ENCODE results near the gene GUK1. TPM values are rescaled to one million over a fixed set of nuclear protein-coding genes. Genes with fewer than 3 reads are reported as not detected.

Gene GUK1, protein sequence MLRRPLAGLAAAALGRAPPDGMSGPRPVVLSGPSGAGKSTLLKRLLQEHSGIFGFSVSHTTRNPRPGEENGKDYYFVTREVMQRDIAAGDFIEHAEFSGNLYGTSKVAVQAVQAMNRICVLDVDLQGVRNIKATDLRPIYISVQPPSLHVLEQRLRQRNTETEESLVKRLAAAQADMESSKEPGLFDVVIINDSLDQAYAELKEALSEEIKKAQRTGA
- 220 TPM for total RNA-seq
- long read RNA-seq, transcript GUK1-202 (7 exons, 940 nt), result minor isoform, 16 of 479 reads
- long read RNA-seq, transcript GUK1-201 (9 exons, 1,084 nt), result minor isoform, 76 of 479 reads
- long read RNA-seq, transcript GUK1-210 (8 exons, 990 nt), result major isoform, 191 of 479 reads
- long read RNA-seq, transcript GUK1-208 (7 exons, 842 nt), result minor isoform, 12 of 479 reads
- long read RNA-seq, partial matches to known transcripts, result 42 of 479 reads
- long read RNA-seq, other reads (novel, unspliced or antisense), result 123 of 479 reads

DNA sequence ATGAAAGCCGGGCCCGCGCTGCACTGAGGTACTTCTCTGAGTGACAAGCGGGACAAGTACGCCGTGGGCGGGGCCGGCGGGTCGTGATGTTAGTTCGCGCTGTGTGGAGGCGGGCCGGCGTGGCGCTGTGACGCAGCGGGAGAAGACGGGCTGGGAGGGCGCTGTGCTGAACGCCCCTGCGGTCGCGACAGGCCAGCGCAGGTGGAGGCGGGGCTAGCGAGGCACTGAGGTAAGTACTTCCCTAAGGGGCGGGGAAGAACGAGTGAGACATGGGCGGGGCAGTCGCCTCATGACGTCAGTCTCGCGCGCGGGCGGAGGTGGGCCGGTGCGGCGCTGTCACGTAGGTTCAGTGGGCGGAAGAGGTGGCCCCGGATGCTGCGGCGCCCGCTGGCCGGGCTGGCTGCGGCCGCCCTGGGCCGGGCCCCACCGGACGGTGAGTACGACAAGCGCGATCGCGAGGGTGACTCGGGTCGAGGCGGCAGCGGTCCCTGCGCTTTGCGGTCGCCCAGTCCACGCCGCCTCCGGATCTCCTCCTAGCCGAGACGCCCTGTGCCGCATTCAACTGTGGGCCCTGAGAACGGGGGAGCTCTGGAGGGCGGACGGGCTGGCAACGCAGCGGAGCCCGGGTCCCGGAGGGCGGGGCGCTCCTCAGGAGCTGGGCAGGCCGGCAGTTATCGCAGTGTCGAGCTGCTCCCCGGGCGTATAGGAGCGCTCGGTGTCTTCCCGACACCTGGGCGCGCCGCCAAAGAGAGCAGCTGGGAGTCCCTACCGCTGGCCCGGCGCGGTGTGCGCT lies at the start of gene GUK1:
TSS of gene GUK1 (plus strand) at position 349 of the 793 bp plus-strand sequence. CDS start at position 373, 24 bp downstream.
- DNase-seq (ENCODE audit: low spot score), result peak; percentile 100

DNA sequence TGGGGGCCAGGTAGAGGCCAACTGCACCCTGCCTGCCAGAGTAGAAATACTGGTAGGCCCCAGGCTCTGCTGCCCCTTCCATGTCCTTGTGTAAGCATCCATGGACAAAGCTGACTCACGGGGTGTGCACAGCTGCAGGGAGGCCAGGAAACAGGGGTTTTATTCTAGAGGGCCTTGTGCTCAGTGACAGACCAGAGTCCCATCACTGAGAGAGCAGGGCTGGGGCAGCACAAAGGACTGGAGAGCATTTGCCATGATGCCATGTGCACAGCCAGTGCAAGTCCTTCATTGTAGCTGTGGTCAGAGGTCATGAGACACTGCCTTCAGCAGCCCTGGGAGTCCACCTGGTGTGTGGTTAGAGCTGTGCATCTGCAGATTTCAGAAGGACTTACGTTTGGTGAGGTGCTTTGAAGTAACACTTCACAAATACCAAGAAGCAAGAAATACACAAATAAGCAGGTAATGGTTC lies 49.4 kb upstream of the GUK1 start:
- no peak for DNase-seq (ENCODE audit: low spot score)

DNA sequence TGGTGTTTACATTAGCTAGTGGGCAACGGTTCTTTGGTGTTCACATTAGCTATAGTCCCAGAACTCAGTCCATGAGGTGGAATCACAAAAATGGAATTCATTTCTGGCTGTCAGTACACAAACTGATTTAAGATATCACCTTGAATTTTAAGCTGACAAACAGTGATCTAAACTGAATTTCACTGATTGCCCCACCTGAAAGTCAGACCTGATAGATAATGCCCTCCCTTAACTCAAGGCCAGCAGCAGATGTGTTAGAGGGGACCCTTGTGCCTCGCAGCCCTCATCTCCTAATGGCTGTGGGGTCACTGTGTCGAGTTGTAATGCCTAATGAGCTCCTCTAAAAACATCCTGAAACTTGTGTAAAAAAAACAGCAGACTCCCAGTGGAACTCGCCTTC lies 49.0 kb upstream of the GUK1 start:
- no peak for DNase-seq (ENCODE audit: low spot score)

DNA sequence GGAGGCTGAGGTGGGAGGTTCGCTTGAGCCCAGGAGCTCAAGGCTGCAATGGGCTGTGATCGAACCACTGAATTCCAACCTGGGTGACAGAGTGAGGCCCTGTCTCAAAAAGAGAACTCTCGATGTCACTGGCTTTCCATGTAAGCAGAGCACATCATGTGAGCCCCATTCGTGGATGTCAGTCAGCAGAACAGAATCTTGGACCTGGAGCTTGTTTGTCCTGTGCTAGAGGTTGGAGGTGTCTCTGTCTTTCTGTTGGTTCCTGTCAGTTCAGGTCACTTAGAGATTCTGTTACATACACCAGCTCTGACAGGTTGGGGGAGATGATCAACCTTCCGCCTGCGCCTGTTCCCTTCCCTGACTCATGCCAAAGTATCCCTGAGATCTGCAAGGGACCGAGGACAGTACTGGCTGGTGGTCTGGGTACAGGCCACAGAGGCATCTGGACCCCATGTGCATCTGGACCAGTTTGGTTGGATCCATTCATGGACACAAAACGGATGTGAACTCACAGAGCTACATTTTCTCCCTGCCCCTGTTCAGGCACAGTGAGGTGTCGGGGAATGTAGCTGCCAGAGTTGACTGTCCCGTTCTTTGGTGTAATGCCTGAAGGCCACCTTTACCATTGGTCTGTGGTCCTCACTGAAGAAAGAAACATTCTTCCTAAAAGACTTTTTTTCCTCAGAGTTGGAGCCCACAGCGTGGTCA lies 47.6 kb upstream of the GUK1 start:
- DNase-seq (ENCODE audit: low spot score), result no peak

DNA sequence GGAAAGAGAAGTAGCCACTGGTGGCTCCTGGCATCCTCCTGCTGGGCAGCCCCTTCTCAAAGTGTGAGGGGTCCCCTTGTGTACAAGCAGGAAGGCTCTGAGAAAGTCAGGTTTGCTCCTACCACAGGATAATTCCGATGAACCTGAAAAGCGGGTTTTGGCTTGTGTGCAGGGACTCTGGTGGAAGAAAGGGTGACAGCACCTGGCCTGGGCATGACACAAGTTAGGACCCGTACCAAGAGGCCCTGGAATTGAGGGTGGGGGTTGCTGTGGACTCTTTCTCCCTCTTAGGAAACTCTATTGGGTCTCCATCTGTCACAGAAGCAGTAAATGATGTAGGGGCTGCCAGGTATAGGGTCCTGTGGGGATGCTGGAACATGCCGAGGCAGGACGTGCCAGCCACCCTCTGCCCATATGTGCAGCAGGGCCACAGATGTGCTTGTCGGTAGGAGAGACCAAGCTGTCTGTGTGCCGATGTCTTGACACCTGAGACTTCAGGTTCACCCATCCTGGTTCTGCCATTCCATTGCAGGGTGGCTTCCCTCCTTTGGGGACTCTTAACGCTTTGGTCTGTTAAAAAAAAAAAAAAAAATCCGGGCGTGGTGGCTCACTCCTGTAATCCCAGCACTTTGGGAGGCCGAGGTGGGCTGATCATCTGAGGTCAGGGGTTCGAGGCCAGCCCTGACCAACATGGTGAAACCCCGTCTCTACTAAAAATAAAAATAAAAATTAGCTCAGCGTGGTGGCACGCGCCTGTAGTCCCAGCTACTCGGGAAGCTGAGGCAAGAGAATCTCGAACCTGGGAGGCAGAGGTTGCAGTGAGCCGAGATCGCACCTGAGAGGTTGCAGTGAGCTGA lies 46.8 kb upstream of the GUK1 start:
- DNase-seq (ENCODE audit: low spot score), result no peak

DNA sequence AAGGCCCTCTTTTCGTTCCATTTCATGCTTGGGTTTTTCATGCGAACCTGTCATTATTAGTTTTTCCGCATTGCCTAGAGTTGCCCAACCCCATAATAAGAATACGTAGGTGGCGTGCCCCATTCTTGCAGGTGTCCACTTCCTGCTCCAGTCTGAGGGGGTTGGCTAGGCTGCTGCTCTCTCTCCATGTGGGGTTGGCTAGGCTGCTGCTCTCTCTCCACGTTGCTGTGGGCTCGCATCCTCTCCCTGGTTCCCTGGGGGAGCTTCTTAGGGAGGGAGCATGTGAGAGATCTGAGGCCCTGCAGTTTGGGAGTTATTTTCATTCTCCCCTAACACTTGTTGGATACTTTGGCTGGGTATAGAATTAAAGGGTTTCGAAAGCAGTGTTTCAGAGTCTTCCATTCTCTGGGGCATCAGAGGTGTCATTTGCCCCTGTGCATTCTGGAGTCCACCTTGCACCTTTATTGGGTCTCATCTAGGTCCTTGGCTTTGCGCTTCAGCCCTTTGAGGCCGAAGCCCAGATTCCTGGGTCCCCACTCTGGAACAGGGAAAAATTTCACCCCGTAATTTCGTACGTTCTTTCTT lies 45.6 kb upstream of the GUK1 start:
- DNase-seq (ENCODE audit: low spot score), result no peak

DNA sequence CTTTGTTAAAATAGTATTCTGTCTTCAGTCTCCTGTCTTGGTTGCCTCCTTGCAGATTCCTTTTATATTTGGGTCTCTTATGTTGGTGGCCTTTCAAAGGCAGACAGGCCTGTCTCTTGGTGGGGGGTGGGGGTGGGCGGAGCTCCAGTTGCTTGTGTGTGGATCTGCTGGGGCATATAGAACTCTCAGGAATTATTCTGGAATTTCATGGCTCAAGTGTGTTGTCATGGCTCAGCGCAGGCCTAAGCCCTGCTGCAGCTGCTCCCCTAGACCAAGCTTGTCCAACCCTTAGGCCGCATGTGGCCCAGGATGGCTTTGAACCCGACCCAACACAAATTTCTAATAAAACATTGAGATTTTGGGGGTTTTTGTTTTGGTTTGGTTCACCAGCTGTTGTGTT lies 44.9 kb upstream of the GUK1 start:
- no peak for DNase-seq (ENCODE audit: low spot score)

DNA sequence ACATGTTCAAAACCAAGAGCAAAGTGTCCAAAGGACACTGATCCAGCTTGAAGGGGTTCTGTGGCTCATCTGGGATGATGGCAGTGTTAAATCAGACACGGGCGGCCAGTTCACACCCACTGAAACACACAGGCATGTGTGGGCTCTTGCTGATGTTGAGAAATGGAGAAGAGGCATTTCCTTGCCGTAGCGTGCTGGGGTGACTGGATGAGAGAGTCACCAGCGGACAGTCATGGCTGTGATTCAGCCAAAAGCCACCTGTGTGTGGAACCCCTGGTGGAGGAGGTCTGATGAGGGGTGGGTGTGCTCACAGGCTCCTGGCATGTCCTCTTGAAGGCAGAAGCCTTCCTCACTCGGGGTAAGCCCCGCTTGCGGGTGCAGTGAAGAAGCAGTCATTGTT lies 44.1 kb upstream of the GUK1 start:
- no peak for DNase-seq (ENCODE audit: low spot score)

DNA sequence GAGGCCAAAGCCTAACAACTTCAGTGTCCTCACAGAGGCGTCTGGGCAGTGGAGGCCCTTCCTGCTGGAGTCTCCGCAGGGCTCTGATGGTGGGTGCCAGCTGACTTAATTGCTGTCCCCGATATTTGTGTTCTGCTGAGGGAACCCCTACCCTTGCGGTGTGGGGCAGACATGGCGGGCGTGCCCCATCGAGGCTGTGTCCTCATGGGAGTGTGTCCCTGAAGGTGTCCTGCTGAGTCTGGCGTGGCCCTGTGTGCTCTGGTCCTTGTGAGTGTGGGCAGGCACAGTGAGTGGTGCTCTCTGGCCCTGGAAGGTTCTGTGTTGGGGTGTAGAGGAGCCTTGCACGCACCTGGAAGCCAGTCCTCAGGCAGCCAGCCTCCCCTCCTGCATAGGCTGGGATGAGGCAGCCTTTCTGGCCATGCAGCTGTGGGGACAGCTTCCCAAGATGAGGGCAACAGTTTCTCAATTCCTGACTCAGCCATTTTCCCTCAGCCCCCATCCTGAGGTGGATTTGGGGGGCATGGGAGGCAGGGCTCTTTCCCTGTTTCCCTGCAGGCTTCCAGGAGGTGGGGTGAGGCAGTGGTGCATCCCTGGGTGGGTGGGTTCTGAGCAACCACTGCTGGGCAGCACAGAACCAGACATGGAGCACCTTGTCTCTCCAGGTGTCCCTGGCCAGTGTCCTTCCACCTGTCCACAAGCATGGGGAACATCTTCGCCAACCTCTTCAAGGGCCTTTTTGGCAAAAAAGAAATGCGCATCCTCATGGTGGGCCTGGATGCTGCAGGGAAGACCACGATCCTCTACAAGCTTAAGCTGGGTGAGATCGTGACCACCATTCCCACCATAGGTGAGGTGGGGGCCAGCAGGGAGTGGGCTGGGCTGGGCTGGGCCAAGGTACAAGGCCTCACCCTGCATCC lies 43.4 kb upstream of the GUK1 start:
- DNase-seq (ENCODE audit: low spot score), result peak; percentile 79

DNA sequence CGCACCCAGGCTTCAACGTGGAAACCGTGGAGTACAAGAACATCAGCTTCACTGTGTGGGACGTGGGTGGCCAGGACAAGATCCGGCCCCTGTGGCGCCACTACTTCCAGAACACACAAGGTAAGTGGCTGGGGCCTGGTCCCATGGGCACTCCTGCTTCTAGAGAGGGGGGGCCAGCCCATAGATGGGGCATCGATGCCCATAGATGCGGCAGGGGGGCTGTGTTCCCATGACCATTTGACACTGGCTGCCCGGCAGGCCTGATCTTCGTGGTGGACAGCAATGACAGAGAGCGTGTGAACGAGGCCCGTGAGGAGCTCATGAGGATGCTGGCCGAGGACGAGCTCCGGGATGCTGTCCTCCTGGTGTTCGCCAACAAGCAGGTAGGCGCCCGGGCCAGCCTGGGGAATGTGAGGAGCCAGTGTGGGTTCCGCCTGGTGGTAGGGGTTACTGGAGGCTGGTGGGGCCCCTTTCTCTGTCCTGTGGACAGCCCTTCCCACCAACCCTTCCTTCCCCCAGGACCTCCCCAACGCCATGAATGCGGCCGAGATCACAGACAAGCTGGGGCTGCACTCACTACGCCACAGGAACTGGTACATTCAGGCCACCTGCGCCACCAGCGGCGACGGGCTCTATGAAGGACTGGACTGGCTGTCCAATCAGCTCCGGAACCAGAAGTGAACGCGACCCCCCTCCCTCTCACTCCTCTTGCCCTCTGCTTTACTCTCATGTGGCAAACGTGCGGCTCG lies 42.6 kb upstream of the GUK1 start:
- peak; percentile 87 for DNase-seq (ENCODE audit: low spot score)

DNA sequence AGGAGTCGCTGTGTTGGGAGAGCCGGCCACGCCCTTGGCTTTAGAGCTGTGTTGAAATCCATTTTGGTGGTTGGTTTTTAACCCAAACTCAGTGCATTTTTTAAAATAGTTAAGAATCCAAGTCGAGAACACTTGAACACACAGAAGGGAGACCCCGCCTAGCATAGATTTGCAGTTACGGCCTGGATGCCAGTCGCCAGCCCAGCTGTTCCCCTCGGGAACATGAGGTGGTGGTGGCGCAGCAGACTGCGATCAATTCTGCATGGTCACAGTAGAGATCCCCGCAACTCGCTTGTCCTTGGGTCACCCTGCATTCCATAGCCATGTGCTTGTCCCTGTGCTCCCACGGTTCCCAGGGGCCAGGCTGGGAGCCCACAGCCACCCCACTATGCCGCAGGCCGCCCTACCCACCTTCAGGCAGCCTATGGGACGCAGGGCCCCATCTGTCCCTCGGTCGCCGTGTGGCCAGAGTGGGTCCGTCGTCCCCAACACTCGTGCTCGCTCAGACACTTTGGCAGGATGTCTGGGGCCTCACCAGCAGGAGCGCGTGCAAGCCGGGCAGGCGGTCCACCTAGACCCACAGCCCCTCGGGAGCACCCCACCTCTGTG lies 41.7 kb upstream of the GUK1 start:
- DNase-seq (ENCODE audit: low spot score), result peak; percentile 69

DNA sequence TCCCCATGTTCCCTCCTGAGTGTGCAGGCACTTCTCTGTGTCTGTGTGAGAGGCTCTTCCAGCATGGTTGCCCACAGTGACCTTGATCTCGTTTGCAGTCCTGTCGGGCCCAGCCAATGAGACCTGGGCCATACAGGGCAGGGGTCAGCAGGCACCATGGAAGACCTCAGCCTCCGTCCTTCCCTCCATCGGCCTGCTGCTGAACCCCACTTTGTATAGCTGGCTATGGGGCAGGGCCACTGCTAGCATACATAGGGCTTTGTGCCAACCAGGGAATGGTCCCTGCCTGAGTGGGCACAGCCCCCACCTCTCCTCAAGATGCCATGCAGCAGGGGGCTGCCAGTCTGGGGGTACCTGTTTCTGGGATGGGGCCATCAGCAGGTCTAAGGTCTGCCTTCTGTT lies 40.7 kb upstream of the GUK1 start:
- DNase-seq (ENCODE audit: low spot score), result peak; percentile 81

DNA sequence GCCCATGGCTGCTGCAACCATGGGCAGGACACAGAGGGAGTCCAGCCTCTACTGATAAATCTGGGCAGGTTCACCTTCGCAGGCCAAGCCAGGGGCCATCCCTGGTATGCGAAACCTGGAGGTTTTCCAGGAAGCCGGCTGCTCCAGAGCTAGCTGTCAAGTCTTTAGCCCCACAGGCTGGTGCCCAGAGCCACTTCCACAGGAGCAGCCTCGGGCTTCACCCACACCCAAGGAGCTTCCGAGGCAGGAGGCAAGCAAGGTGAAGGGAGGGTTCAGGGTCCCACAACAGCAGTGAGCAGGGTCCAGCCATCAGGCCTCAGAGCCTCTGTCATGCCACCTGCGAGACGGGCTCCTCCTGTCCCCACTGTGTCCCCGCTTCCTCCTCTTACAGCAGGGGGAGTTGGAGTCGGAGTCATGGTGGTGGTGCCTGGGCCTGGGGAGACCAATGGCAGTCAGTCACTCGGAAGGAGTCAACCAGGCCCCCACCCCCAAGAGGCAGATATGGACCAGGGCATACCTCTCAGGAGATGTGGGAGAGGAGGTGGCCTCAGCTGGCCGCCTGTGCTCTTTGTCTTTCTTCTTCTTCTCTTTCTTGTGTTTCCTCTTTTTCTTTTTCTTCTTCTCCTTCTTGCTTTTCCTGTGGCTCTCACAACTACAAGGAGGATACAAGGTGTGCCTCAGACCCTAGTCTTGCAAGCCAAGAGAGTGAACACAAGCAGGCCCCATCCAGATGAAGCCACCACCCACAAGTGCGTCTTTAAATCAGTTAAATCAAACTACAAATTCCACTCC lies 39.1 kb upstream of the GUK1 start:
- DNase-seq (ENCODE audit: low spot score), result peak; percentile 83

DNA sequence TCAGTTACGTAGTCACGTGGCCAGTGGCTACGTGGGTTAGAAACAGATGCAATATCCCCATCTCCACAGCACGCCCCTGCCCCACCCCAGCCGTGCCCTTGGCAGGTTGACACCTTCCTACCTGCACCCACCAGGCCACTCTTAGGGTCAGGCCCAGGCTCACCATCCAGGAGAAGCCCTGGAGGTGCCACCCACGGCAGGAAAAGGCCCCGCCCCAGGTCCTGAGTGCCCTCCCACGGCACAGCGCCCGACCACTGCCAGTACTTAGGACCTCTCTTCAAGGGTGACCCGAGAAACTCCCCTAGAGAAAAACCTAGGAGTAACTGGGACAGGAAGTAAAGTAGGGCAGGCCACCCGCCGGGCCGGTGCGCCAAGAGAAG lies 38.5 kb upstream of the GUK1 start:
- peak; percentile 84 for DNase-seq (ENCODE audit: low spot score)

DNA sequence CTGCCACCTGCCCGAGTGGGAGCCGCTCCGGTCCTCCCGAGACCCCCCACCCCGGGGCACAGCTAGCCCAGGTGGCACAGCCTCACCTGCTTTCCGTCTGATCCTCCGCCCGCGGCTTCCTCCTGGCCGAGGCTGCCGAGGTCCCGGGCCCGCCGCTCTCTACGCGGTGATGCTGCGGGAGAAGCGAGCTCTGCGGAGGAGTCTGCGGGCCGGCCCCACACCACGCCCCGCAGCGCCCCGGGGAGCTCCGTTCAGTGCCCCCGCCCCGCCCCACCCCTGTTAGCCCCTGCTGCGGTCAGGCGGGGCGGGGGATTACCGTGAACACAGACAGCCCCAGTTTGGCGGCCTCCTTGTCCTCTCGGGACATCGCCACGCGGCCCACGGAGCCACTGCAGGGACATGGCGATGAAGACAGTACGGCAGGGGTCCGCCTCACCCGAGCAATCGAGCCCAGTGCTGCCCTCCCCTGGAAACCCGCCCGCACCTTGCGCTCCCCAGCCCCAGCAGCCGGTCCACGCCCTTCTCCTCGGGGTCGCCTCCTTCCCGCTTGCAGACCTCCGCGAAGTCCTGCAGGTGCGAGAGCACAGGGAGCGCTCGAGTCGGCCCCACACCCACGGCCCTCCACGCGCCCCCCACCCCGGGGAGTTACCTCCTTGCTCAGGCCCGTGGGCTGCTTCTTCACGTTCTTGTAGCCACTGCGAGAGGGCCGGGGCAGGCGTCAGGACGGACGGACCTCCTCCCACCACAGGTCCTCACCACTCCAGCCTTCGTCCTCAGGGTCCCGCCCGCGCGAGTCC lies 37.9 kb upstream of the GUK1 start:
- peak; percentile 90 for DNase-seq (ENCODE audit: low spot score)

All from mesenteric fat pad (tissue), 1 donor.